SK-N-SH treated with all-trans-retinoic acid at 6 μM for 48 hours (cell line): ENCODE data around the gene NFIA.
A peak's percentile ranks its signal among the peaks of the same experiment; 100 is the strongest.

Experiments
- ATAC-seq: fragments of 200-7000 bp; cut with Tn5 transposase; 3 replicates; pipeline ENCODE4 v1.9.1; 2020; ENCODE audit warnings: mild to moderate bottlenecking, moderate library complexity
- ARNTL ChIP-seq: fragments of 450-650 bp; formaldehyde crosslinking; IDR thresholded peaks from 2 replicates; pipeline ENCODE4 v1.5.0; 2020; ENCODE audit warnings: low read depth, mild to moderate bottlenecking, moderate library complexity, borderline replicate concordance
- BACH2 ChIP-seq: fragments of 250-450 bp; sonication (Bioruptor Pico); IDR thresholded peaks from 2 replicates; pipeline ENCODE4 v1.9.0; 2021; ENCODE audit warnings: mild to moderate bottlenecking, borderline replicate concordance
- CSDC2 ChIP-seq: fragments of 250-450 bp; sonication (Bioruptor Pico); IDR thresholded peaks from 2 replicates; pipeline ENCODE4 v1.5.0; 2020; ENCODE audit warnings: mild to moderate bottlenecking, moderate library complexity
- ESRRG ChIP-seq: fragments of 250-450 bp; sonication (Bioruptor Pico); IDR thresholded peaks from 2 replicates; pipeline ENCODE4 v1.6.1; 2021; ENCODE audit warnings: mild to moderate bottlenecking
- GLIS3 ChIP-seq: fragments of 250-450 bp; sonication (Bioruptor Pico); IDR thresholded peaks from 2 replicates; pipeline ENCODE4 v1.5.0; 2020; ENCODE audit warnings: mild to moderate bottlenecking, moderate library complexity
- ISL1 ChIP-seq: fragments of 250-450 bp; sonication (Bioruptor Pico); IDR thresholded peaks from 2 replicates; pipeline ENCODE4 v2.1.2; 2022; ENCODE audit warnings: mild to moderate bottlenecking, moderate library complexity
- OSR1 ChIP-seq: fragments of 250-450 bp; sonication (Bioruptor Pico); IDR thresholded peaks from 2 replicates; pipeline ENCODE4 v1.8.0; 2022; ENCODE audit warnings: moderate library complexity, mild to moderate bottlenecking, inconsistent platforms
- PPARA ChIP-seq: fragments of 250-450 bp; sonication (Bioruptor Pico); IDR thresholded peaks from 2 replicates; pipeline ENCODE4 v1.5.0; 2020; ENCODE audit warnings: mild to moderate bottlenecking, borderline replicate concordance
- RARB ChIP-seq: fragments of 250-450 bp; sonication (Bioruptor Pico); IDR thresholded peaks from 2 replicates; pipeline ENCODE4 v1.8.0; 2021; ENCODE audit warnings: mild to moderate bottlenecking, moderate library complexity
- SNAI2 ChIP-seq: fragments of 250-450 bp; sonication (Bioruptor Pico); IDR thresholded peaks from 2 replicates; pipeline ENCODE4 v1.5.0; 2020; ENCODE audit warnings: mild to moderate bottlenecking, moderate library complexity
- TCF4 ChIP-seq: fragments of 250-450 bp; sonication (Bioruptor Pico); IDR thresholded peaks from 2 replicates; pipeline ENCODE4 v1.8.0; 2021; ENCODE audit warnings: mild to moderate bottlenecking, moderate library complexity, borderline replicate concordance
- TOX ChIP-seq: fragments of 250-450 bp; sonication (Bioruptor Pico); IDR thresholded peaks from 2 replicates; pipeline ENCODE4 v1.8.0; 2021; ENCODE audit warnings: mild to moderate bottlenecking, moderate library complexity, borderline replicate concordance
- ZC3H10 ChIP-seq: fragments of 250-450 bp; sonication (Bioruptor Pico); IDR thresholded peaks from 2 replicates; pipeline ENCODE4 v1.5.1; 2021; ENCODE audit warnings: mild to moderate bottlenecking, moderate library complexity
- ZFP3 ChIP-seq: fragments of 250-450 bp; sonication (Bioruptor Pico); IDR thresholded peaks from 2 replicates; pipeline ENCODE4 v1.5.0; 2020; ENCODE audit warnings: mild to moderate bottlenecking, moderate library complexity
- ZNF565 ChIP-seq: fragments of 450-650 bp; formaldehyde crosslinking; conservative IDR thresholded peaks from 2 replicates; pipeline ENCODE4 v1.5.0; 2020; ENCODE audit warnings: low read depth, mild to moderate bottlenecking, moderate library complexity
- ZNF70 ChIP-seq: fragments of 450-650 bp; formaldehyde crosslinking; IDR thresholded peaks from 2 replicates; pipeline ENCODE4 v1.5.0; 2020; ENCODE audit warnings: mild to moderate bottlenecking, moderate library complexity
- ZNF8 ChIP-seq: fragments of 450-650 bp; formaldehyde crosslinking; IDR thresholded peaks from 2 replicates; pipeline ENCODE4 v1.5.0; 2020; ENCODE audit warnings: mild to moderate bottlenecking, moderate library complexity
- TF ChIP-seq, protein P1 (sequence below): fragments of 250-450 bp; sonication (Bioruptor Pico); IDR thresholded peaks from 2 replicates; pipeline ENCODE4 v1.5.1; 2020; ENCODE audit warnings: low read depth, mild to moderate bottlenecking, moderate library complexity
- TF ChIP-seq, protein P2 (sequence below): fragments of 250-450 bp; sonication (Bioruptor Pico); IDR thresholded peaks from 2 replicates; pipeline ENCODE4 v1.5.1; 2021; ENCODE audit warnings: mild to moderate bottlenecking, moderate library complexity
- TF ChIP-seq, protein P3 (sequence below): fragments of 250-450 bp; sonication (Bioruptor Pico); IDR thresholded peaks from 2 replicates; pipeline ENCODE4 v1.8.0; 2021; ENCODE audit warnings: low read depth, mild to moderate bottlenecking, moderate library complexity, borderline replicate concordance
- TF ChIP-seq, protein P4 (sequence below): fragments of 250-450 bp; sonication (Bioruptor Pico); IDR thresholded peaks from 2 replicates; pipeline ENCODE4 v1.5.0; 2020; ENCODE audit warnings: mild to moderate bottlenecking, moderate library complexity

The NFIA gene

DNA sequence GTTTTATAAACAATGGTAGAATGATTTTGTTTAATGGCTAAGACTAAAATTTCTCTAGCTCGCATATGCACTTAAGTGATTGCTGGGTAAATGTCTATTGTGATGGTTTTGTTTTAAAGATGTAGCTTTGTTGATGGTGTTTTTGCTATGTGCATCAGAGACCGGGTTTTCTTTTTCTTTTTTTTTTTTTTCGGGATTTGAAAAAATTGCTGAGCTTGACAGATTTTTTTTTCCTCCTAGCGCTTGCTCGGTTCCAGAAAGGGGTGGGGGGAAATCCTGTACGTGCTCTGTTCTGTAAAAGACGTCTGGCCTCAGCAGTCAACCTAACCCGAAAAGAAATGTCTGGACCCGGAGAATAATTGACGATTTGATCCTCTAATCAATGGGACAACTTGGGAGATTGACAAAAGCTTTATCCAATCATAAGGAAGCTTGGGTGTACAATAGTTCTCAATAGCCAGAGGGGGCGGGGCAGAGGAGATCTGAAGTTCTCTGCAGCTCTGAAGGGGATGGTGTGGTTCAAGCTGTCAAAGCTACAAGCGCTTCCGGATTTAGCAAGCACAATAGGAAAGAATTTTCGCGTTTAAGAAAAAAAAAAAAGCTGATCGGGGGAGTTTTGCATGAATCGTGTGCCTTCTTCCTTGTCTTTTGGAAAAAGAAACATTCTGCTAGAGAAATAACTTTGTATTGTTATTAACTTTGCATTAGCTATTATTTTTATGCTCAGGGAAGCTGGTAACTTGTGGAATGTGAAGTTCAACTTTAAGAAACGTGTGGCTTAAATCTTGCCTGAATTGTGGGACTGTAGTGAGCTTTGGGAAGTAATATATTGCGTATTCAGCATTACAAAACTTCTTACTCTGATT lies 4.5 kb upstream of the NFIA start:
- peak; percentile 67 for ATAC-seq
- TF ChIP-seq ZNF70 (CRISPR knock-in tag) (no peak), SNAI2 (CRISPR knock-in tag) (no peak), TOX (CRISPR knock-in tag) (no peak), TCF4 (CRISPR knock-in tag) (no peak), PPARA (CRISPR knock-in tag) (no peak), GLIS3 (CRISPR knock-in tag) (no peak), BACH2 (no peak), OSR1 (CRISPR knock-in tag) (no peak), ISL1 (CRISPR knock-in tag) (no peak), ZFP3 (CRISPR knock-in tag) (no peak), ARNTL (CRISPR knock-in tag) (no peak), CSDC2 (CRISPR knock-in tag) (no peak), ZC3H10 (CRISPR knock-in tag) (no peak), ESRRG (CRISPR knock-in tag) (no peak), RARB (CRISPR knock-in tag) (no peak), ZNF8 (CRISPR knock-in tag) (no peak)
- TF ChIP-seq, protein P1, sequence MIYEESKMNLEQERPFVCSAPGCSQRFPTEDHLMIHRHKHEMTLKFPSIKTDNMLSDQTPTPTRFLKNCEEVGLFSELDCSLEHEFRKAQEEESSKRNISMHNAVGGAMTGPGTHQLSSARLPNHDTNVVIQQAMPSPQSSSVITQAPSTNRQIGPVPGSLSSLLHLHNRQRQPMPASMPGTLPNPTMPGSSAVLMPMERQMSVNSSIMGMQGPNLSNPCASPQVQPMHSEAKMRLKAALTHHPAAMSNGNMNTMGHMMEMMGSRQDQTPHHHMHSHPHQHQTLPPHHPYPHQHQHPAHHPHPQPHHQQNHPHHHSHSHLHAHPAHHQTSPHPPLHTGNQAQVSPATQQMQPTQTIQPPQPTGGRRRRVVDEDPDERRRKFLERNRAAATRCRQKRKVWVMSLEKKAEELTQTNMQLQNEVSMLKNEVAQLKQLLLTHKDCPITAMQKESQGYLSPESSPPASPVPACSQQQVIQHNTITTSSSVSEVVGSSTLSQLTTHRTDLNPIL (CRISPR knock-in tag) = no peak
- TF ChIP-seq, protein P2, sequence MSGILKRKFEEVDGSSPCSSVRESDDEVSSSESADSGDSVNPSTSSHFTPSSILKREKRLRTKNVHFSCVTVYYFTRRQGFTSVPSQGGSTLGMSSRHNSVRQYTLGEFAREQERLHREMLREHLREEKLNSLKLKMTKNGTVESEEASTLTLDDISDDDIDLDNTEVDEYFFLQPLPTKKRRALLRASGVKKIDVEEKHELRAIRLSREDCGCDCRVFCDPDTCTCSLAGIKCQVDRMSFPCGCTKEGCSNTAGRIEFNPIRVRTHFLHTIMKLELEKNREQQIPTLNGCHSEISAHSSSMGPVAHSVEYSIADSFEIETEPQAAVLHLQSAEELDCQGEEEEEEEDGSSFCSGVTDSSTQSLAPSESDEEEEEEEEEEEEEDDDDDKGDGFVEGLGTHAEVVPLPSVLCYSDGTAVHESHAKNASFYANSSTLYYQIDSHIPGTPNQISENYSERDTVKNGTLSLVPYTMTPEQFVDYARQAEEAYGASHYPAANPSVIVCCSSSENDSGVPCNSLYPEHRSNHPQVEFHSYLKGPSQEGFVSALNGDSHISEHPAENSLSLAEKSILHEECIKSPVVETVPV (CRISPR knock-in tag) = no peak
- TF ChIP-seq, protein P3, sequence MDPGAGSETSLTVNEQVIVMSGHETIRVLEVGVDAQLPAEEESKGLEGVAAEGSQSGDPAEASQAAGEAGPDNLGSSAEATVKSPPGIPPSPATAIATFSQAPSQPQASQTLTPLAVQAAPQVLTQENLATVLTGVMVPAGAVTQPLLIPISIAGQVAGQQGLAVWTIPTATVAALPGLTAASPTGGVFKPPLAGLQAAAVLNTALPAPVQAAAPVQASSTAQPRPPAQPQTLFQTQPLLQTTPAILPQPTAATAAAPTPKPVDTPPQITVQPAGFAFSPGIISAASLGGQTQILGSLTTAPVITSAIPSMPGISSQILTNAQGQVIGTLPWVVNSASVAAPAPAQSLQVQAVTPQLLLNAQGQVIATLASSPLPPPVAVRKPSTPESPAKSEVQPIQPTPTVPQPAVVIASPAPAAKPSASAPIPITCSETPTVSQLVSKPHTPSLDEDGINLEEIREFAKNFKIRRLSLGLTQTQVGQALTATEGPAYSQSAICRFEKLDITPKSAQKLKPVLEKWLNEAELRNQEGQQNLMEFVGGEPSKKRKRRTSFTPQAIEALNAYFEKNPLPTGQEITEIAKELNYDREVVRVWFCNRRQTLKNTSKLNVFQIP = no peak
- TF ChIP-seq, protein P4, sequence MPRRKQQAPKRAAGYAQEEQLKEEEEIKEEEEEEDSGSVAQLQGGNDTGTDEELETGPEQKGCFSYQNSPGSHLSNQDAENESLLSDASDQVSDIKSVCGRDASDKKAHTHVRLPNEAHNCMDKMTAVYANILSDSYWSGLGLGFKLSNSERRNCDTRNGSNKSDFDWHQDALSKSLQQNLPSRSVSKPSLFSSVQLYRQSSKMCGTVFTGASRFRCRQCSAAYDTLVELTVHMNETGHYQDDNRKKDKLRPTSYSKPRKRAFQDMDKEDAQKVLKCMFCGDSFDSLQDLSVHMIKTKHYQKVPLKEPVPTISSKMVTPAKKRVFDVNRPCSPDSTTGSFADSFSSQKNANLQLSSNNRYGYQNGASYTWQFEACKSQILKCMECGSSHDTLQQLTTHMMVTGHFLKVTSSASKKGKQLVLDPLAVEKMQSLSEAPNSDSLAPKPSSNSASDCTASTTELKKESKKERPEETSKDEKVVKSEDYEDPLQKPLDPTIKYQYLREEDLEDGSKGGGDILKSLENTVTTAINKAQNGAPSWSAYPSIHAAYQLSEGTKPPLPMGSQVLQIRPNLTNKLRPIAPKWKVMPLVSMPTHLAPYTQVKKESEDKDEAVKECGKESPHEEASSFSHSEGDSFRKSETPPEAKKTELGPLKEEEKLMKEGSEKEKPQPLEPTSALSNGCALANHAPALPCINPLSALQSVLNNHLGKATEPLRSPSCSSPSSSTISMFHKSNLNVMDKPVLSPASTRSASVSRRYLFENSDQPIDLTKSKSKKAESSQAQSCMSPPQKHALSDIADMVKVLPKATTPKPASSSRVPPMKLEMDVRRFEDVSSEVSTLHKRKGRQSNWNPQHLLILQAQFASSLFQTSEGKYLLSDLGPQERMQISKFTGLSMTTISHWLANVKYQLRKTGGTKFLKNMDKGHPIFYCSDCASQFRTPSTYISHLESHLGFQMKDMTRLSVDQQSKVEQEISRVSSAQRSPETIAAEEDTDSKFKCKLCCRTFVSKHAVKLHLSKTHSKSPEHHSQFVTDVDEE (CRISPR knock-in tag) = no peak
- TF ChIP-seq, all 23 proteins: peak for 0

DNA sequence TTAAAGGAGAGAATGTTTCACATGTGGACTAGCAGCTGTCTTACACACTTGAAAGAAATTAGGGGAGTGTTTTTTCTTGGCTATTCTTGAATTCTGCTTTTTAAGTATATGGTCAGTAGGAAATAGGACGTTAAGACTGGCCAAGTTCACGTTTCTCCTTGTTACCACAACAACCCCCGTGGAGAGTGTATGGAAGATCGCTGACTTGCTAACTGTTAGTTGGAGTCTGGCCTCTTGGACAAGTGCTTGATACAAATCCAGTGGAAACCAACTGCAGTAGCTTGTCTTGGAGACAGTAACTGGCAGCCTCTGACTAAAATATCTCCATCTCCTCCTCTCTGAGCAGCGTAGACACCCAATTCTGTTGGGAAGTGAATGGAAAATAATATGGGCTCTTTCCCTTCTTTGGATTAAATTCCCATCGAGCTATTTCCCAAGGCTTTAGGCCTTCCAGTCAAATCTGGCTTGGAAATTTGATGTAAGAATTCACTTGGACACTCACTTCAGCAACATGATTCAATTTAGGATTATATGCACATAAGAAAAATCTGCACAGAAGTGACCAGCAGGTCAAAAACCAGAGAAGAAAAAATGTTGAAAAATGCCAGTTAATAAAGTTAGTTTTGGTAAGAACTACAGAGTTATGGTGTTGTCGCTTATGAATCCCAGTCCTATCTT lies 3.6 kb upstream of the NFIA start:
- no peak for ATAC-seq

DNA sequence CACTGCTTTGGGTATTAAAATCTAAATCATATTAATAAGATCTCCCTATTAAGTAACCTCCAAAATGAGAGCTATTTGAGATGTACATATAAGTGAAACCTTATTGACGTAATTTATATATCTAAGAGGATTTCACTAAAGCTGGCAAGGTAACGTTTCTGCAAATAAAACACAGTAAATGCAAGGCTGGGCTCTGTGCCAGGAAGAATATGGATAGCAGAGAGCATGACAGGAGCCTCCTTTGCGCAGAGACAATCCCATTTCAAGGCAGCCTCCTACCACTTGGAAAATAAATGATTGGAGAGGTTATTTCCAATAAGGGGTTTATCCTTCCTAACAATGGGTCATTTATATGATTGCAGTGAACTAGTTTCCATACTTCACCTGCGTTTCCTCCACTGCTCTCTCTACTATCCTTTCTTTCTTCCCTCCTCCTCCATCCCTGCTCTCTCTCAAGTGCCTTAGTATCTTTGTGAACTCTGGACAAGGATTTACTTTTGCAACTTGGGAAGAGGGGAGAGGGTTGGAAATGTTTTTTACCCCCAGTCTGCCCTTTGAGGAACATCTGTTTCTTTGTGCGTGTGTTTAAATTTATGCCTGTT lies 3.0 kb upstream of the NFIA start:
- peak; percentile 1; the same call in 1 of the 3 replicates for ATAC-seq
- TF ChIP-seq ISL1 (CRISPR knock-in tag) (peak; percentile 59), ZNF565 (CRISPR knock-in tag) (no peak)

More for the DNA sequence above, 3.6 kb upstream of the NFIA start:
- TF ChIP-seq ZNF8 (CRISPR knock-in tag) (no peak), SNAI2 (CRISPR knock-in tag) (no peak)
- TF ChIP-seq, all 23 proteins: peak for 0
